ENCODE results near the gene IL10RA.

Gene IL10RA

GRCh38 chr11:118008271-118008911 is 22.2 kb downstream of the IL10RA start:
- DNase-seq: no peak

DNA sequence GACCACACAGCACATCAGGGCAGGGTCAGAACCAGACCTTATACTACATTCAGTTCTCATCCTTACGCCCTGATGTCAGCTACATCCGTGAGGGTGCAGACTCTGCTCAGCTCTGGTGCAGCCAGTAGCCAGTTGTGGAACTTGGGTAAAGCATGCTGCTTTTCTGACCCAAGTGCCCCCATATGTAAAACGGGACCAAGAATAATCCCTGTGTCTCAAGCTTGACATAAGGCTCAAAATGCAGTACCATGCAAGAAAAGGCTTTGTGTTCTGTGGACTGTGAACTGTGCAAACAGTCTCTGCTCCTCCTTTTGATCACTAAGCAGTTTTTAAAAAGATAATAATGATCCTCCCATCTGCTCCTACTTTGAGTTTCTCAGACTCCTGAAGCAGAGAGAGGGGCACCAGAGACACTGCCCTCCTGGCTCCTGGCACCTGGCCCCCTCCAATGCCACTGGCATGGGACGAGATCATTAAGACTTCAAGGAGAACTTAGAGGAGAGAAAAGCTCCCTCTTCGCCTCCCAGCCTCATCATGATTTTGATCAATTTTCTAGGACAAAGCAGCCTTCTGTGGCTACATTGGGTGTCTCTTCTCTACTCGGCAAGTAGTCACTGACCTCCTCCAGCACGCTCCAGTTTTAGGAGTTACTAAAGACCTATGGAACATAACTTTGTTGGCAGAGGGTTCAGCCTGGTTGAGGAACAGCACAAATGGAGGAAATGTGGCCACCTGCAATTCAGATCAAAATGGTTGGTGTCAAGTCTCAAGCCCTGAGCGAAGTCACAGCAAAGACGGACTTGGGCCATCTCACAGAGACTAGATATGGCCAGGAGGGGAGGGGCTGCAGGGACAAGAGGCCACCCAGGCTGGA is 23.9 kb downstream of the IL10RA start:
- DNase-seq: no peak

DNA sequence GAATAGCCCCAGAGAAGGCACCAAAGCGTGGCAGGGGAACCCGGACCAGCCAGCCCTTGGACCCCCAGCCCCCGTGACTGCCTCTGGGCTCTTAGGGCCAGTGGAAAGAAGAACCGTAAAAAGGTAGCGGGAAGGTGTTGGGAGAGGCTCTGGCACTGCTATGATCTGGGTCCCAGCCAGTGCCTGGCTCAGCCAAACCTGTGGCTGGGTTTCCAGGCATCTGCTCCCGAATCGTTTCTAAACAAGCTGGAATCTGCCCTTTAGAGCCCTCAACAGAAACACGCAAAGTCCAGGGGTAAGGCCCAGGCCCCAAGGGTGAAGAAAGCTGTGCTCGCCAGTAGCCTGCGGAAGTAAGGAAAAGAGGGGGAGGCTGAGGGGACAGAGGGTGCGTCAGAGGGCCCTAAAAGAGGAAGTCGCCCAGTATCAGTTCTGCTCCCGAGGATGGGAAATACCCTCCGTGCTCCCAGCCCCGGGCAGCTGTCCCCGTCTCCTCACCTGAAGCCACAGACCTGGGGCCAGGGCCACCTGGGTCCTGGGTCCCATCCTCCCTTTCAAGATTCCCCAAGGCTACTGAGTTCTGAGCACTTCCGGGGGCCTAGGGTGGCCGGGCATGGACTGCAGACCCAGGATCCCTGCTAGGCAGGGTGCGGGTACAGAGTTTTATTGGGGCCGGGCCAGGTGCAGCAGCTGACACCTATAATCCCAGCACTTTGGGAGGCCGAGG is 24.7 kb downstream of the IL10RA start:
- no peak for DNase-seq

GRCh38 chr11:118012083-118012669 is 26.0 kb downstream of the IL10RA start:
- no peak for DNase-seq

DNA sequence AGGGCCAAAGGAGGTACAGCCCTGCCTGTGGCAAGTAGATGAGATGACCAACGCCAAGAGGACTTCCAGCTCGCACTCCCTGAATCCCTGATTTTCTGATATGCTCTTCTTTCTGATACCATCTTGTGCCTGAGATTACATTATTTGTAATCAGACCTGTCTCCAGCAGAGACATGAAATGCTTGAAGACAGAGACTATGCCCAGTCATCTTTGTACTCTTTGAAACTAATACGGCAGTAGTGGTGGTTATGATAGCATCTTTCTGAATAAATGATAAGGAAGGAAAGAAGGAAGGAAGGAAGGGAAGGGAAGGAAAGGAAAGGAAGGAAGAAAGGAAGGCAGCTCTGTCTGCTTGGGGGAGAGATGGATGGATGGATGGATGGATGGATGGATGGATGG is 27.8 kb downstream of the IL10RA start:
- DNase-seq: no peak

GRCh38 chr11:118015385-118015841 is 29.2 kb downstream of the IL10RA start:
- no peak for DNase-seq

DNA sequence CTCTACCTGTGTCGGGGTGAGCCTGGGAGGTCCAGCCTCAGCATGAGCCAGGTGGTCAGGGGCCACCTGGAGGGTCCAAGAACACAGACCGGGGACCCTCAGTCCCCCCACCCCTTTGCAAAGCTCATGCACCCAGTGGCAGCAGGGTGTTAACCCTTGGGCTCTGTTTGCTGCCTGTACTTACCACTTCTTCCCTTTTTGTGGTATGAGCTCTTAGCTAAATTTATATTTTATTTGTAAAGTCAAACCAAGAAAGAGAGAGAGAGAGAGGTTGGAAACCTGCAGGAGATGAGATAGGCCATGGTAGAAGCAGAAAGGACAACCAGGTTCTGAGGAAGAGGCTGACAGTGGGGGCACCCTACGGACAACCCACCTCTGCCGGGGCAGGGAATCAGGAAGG is 29.9 kb downstream of the IL10RA start:
- DNase-seq: no peak

- DNase-seq: no peak
Observed at GRCh38 chr11:118017111-118017510, 30.9 kb downstream of the IL10RA start.

- DNase-seq: no peak
Observed at GRCh38 chr11:118017631-118018315, 31.6 kb downstream of the IL10RA start.

GRCh38 chr11:118018401-118018800 is 32.2 kb downstream of the IL10RA start:
- DNase-seq: no peak

DNA sequence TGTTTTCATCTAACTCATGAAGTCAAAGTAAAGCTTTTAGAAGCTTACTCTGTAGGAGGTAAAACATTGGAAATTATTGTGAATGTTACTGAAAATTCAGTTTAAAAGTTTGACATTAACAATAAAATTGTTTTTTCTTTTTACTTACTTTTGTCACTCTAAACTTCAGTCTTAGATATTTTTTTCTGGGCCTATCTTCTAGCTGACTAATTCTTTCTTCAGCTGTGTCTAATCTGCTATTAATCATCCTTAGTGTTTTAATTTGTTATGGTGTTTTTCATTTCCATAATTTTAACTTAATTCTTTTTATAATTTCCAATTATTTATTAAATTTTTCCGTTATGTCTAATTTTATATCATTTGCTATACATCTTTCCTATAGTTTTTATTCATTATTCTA is 35.0 kb downstream of the IL10RA start:
- DNase-seq: no peak

- no peak for DNase-seq
Observed at GRCh38 chr11:118027694-118028093, 41.5 kb downstream of the IL10RA start.

- no peak for DNase-seq
Observed at GRCh38 chr11:118028626-118029025, 42.4 kb downstream of the IL10RA start.

GRCh38 chr11:118033443-118033842 is 47.2 kb downstream of the IL10RA start:
- DNase-seq: no peak

DNA sequence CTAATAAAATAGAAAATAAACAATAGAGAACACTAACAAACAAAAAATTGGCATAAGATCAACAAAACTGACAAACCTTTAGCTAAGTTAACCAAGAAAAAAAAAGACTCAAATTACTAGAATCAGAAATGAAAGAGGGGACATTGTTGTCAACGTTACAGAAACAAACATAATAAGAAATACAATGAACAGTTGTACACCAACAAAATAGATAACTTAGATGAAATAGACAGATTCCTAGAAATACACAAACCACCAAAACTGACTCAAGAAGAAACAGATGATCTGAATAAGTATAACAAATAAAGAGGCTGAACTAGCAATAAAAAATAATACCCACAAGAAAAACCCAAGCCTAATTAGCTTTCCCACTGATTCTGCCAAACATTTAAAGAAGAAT is 55.9 kb downstream of the IL10RA start:
- no peak for DNase-seq

GRCh38 chr11:118042796-118043195 is 56.6 kb downstream of the IL10RA start:
- DNase-seq: no peak

DNA sequence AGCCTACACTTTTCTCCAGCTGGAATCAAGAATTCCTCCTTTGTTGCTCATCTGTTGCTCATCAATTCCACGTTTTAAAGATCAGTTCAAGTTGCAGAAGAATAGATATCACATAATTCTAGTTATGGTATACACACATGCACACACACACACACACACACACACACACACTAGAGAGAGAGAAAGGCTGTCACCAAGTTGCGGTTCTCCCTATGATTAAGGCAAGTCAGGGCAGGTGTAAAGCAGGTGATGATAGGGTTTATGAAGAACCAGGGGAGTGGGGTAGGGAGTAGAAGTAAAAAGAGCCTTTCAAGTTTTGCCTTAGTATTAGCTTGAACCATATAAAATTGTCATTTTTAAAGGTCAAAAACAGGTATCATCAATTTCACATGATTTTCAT is 59.0 kb downstream of the IL10RA start:
- DNase-seq: no peak

DNA sequence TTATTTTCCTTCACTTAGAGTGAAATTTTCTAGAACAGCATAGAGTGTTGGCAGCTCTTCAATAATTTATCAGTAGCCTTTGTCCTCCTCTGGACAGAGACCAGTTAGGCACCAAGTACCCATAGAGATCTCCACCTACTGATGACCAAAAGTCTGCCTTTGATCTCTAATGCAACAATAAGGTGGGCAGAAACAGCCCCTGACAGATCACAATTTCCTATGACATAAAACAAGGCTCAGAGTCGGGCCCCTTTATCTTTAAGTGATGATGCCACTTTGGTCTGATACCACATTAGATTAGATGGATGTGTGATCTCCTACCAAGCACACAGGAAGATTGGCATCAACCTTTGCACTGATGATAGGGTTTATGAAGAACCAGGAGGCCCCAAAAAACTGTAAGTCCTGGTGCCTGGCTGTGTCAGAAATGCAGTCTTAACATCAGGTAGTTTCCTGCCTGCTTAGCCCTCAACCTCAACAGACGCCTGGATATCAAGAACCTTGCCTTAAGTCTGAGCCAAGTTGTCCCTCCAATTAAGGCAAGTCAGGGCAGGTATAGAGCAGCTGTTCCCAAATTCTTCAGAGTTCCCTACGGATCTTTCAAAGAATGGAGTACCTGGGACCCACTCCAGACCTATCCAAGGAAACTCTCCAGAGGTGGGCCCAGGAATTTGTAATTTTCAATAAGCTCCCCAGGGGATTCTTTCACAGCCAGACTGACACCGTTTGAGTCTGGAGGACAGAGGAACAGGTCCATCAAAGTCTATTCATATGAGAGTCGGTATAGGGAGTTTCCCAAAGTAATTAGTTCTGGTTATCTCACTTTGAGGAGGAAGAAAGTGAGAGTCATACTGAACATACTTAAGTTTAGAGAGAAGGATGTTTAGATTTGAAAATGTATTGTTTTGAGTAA is 60.1 kb downstream of the IL10RA start:
- DNase-seq: no peak

DNA sequence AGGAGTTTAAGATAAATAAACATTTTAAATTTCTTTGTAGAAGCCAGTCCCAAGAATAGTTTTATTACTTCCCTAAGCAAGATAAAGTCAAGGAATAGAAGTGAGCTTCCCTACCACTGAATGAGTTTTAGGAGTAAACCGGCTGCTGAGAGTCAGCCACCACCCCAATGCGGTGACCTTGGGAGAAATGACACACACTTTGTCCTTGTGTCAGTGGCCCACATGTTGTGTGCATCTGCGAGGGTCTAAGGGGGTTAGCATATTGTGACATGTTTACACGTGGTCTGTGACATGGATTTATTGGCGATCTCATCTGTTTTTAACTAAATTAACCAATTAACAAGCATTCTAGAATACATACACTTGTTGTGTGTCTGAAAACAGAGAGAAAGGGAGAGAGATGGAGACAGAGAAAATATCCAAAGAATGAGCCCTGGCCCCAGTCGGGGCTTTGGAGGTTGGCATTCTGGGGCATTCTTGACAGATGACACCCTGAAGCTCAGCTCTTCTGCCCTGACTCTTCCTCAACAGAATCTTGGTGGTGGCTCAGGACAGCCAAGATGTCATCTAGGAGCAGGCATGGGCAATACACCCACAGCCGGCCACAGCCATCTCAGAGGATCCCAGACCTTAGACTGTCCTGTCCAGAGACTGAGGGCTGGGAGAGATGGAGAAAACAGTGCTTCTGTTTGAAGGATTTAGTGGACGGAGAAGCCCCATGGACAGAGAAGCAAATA is 60.9 kb downstream of the IL10RA start:
- DNase-seq: no peak

GRCh38 chr11:118047749-118048148 is 61.6 kb downstream of the IL10RA start:
- no peak for DNase-seq

Data from activated CD4-positive, CD25-positive, alpha-beta regulatory T cell (primary cell).